ENCODE results near the gene ARHGAP33.
"Not testable (repeated sequence)": the region's sequence is repeated elsewhere in the genome, so short reads cannot be mapped to it uniquely, and the experiment has no call there.

The ARHGAP33 gene

DNA sequence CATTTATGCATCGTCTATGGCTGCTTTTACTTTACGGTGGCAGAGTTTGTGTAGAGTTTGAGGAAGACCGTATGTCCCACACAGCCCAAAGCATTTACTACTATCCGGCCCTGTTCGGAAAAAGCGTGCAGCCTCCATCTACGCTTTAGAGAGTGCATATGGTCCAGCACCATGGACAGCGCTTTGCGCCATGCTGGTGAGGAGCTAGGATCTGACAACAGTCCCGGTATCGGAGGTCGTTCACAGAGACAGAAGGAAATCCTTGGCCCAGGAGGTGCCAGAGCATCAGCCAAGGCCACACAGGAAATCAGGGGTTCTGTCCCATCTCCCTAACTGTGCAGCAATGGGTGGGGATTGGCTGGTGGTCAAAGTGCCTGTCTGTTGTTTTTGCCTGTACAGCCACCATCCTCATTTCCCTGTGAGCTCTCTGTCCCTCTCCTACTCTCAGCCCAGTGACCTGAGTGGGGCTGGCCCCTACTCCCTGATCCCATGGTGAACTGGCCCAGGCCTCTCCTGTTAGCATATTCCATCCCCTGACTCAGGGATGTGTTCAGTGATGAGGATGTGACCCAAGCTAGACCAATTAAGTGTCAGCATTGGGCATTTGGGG is 53.4 kb downstream of the ARHGAP33 start:
- in situ Hi-C loops (cut with HindIII; ENCODE audit: low pct_ligation_motif_present, low sequenced_read_pairs), result no loop called here
- Histone ChIP-seq H3K27ac (no peak overlapping the region), H3K27me3 (replicated peaks) (no peaks in the 10 kb centered on the region), H3K4me3 (ENCODE audit: low read depth, low read length) (no peak overlapping the region), H3K36me3 (replicated peaks) (no peaks in the 10 kb centered on the region)
- DNase-seq, result peak; percentile 52
- TF ChIP-seq, protein P1, sequence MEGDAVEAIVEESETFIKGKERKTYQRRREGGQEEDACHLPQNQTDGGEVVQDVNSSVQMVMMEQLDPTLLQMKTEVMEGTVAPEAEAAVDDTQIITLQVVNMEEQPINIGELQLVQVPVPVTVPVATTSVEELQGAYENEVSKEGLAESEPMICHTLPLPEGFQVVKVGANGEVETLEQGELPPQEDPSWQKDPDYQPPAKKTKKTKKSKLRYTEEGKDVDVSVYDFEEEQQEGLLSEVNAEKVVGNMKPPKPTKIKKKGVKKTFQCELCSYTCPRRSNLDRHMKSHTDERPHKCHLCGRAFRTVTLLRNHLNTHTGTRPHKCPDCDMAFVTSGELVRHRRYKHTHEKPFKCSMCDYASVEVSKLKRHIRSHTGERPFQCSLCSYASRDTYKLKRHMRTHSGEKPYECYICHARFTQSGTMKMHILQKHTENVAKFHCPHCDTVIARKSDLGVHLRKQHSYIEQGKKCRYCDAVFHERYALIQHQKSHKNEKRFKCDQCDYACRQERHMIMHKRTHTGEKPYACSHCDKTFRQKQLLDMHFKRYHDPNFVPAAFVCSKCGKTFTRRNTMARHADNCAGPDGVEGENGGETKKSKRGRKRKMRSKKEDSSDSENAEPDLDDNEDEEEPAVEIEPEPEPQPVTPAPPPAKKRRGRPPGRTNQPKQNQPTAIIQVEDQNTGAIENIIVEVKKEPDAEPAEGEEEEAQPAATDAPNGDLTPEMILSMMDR (IDR thresholded peaks at IDR 0.05; ENCODE audit: low read depth, low read length, missing control alignments), result no peak

DNA sequence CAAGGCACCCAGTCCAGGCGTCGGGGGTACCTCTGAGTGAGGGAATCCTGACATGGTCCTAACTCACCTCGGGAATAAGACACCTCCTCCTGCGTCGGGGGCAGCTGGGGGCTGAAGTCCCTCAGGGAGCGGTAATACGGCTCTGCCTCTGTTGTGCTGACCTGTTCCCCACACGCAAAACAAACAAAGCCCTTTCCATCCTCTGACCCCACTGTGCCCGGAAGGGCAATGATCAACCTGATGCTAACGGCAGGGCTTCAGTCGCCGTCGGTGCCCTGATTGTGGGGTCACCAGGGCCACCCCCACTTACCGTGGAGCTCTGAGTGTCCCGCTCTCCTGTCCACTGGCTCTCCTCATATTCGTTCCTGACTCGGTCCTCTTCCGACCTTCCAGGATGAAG is 55.6 kb downstream of the ARHGAP33 start:
- no peak for DNase-seq
- TF ChIP-seq, protein P1 (IDR thresholded peaks at IDR 0.05; ENCODE audit: low read depth, low read length, missing control alignments), result no peak
- H3K27ac ChIP-seq, result no peak overlapping the region
- H3K27me3 ChIP-seq (replicated peaks), result no peaks in the 10 kb centered on the region
- in situ Hi-C loops (cut with HindIII; ENCODE audit: low pct_ligation_motif_present, low sequenced_read_pairs), result no loop called here
- no peak overlapping the region for H3K4me3 ChIP-seq (ENCODE audit: low read depth, low read length)
- H3K36me3 ChIP-seq (replicated peaks), result no peaks in the 10 kb centered on the region

DNA sequence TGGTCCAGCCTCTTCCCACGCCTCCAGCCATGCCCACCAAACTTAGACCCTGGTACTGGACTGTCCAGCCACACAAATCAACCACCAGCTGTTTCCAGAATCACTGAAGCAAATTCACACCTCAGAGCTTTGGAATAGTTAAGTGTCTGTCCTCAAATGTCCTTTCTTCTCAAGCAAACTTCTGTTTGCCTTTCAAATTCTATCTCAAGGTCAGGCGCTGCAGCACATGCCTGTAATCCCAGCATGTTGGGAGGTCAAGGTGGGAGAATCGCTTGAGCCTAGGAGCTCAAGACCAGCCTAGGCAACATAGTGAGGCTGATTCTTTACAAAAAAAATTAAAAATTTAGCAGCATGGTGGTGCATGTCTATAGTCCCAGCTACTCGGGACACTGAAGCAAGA is 56.7 kb downstream of the ARHGAP33 start:
- no peak for DNase-seq
- in situ Hi-C loops (cut with HindIII; ENCODE audit: low pct_ligation_motif_present, low sequenced_read_pairs), result no loop called here
- Histone ChIP-seq H3K4me3 (ENCODE audit: low read depth, low read length) (no peak overlapping the region), H3K27me3 (replicated peaks) (no peaks in the 10 kb centered on the region), H3K27ac (no peak overlapping the region), H3K36me3 (replicated peaks) (no peaks in the 10 kb centered on the region)
- TF ChIP-seq, protein P1 (IDR thresholded peaks at IDR 0.05; ENCODE audit: low read depth, low read length, missing control alignments), result no peak

DNA sequence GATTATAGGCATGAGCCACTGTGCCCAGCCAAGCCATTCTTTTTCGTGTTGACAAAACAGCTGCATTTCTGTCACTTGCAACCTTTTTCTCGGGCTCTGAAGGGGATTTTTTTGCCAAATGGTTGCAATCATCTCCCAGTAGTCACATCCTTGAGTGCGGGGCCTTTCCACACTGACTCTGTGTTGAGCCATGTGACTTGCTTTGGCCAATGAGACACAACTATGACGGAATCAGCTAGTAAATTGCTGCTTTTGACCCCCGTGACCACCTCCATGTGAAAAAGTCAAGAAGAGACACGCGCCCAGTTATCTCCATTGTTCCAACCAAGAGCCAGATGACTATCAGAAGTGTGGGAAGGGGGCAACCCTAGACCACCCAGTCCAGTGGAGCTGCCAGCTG is 58.6 kb downstream of the ARHGAP33 start:
- no peak overlapping the region for H3K27ac ChIP-seq
- no peaks in the 10 kb centered on the region for H3K36me3 ChIP-seq (replicated peaks)
- no peaks in the 10 kb centered on the region for H3K27me3 ChIP-seq (replicated peaks)
- DNase-seq, result no peak
- H3K4me3 ChIP-seq (ENCODE audit: low read depth, low read length), result no peak overlapping the region
- TF ChIP-seq, protein P1 (IDR thresholded peaks at IDR 0.05; ENCODE audit: low read depth, low read length, missing control alignments), result no peak
- in situ Hi-C loops (cut with HindIII; ENCODE audit: low pct_ligation_motif_present, low sequenced_read_pairs), result no loop called here

DNA sequence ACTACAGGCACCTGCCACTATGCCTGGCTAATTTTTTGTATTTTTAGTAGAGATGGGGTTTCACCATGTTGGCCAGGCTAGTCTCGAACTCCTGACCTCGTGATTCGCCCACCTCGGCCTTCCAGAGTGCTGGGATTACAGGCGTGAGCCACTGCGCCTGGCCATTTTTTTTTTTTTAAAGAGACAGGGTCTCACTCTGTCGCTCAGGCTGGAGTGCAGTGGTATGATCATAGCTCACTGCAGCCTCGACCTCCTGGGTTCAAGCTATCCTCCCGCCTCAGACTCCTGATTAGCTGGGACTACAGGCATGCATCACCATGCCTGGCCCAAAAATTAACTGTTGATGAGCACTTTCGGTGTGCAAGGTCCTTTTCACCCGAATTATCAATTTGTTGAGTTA is 60.7 kb downstream of the ARHGAP33 start:
- H3K4me3 ChIP-seq (ENCODE audit: low read depth, low read length); in situ Hi-C loops (cut with HindIII; ENCODE audit: low pct_ligation_motif_present, low sequenced_read_pairs); H3K36me3 ChIP-seq (replicated peaks); DNase-seq; H3K27ac ChIP-seq; H3K27me3 ChIP-seq (replicated peaks): not testable (repeated sequence)
